NT2/D1 (cell line): ENCODE results near the gene OR52L1.
"Not testable (repeated sequence)": the region's sequence is repeated elsewhere in the genome, so short reads cannot be mapped to it uniquely, and the experiment has no call there.

Experiments used
- SUZ12 ChIP-seq: IDR thresholded peaks from 2 replicates; pipeline ENCODE4 v1.6.1; 2011; ENCODE audit not compliant: insufficient read length, insufficient read depth; ENCODE audit errors: extremely low read depth
- YY1 ChIP-seq: IDR thresholded peaks from 2 replicates; pipeline ENCODE4 v1.6.1; 2011; ENCODE audit not compliant: insufficient read length, insufficient read depth
- ZNF274 ChIP-seq: IDR thresholded peaks from 2 replicates; pipeline ENCODE4 v1.6.1; 2011; ENCODE audit warnings: mild to moderate bottlenecking, low read depth, low read length

DNA sequence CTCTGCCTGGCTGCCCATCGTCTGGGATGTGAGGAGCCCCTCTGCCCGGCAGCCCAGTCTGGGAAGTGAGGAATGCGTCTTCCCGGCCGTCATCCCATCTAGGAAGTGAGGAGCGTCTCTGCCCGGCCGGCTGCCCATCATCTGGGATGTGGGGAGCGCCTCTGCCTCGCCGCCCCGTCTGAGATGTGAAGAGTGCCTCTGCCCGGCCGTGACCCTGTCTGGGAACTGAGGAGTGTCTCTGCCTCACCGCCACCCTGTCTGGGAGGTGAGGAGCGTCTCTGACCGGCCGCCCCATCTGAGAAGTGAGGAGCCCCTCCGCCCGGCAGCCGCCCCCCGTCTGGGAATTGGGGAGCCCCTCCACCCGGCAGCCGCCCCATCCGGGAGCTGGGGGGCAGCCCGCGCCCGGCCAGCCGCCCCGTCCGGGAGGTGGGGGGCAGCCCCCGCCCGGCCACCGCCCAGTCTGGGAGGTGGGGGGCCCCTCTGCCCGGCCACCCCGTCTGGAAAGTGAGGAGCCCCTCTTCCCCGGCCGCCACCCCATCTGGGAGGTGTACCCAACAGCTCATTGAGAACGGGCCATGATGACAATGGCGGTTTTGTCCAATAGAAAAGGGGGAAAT, 26.0 kb downstream of the OR52L1 start:
- not testable (repeated sequence) for TF ChIP-seq YY1, ZNF274, SUZ12
